ENCODE measurements around the gene TRMT44. TPM values are rescaled to one million over a fixed set of nuclear protein-coding genes. Genes with fewer than 3 reads are reported as not detected.
A peak's percentile ranks its signal among the peaks of the same experiment; 100 is the strongest.

Gene TRMT44
- total and polyA plus RNA-seq, 2 of the 13 experiments (the other 11 are each of a cell fraction or from before 2014, with no cell fraction given): 5.8 to 8.6 TPM

GRCh38 chr4:8439914-8440491 is 574 bp upstream of the TRMT44 start (continued):
- TF ChIP-seq AGO1 (IDR thresholded peaks at IDR 0.05; ENCODE audit: low read depth, low read length, poor library complexity, severe bottlenecking) (no peak), ZNF800 (CRISPR knock-in tag; IDR thresholded peaks at IDR 0.05) (no peak), ZBTB20 (CRISPR knock-in tag; IDR thresholded peaks at IDR 0.05; ENCODE audit: borderline replicate concordance, low read depth) (no peak), ZNF672 (CRISPR knock-in tag; IDR thresholded peaks at IDR 0.05) (no peak), ZBTB42 (CRISPR knock-in tag; IDR thresholded peaks at IDR 0.05) (no peak), ZNF543 (CRISPR knock-in tag; IDR thresholded peaks at IDR 0.05) (no peak), GMEB1 (CRISPR knock-in tag; IDR thresholded peaks at IDR 0.05; ENCODE audit: borderline replicate concordance) (no peak), RNF2 (conservative IDR thresholded peaks at IDR 0.05; ENCODE audit: low read depth) (no peak), KAT7 (CRISPR knock-in tag; IDR thresholded peaks at IDR 0.05; ENCODE audit: borderline replicate concordance) (0 out of 2 replicates have a peak, but pooled peaks have one; percentile 1), ZNF44 (CRISPR knock-in tag; IDR thresholded peaks at IDR 0.05) (no peak), BRD4 (CRISPR knock-in tag; IDR thresholded peaks at IDR 0.05) (no peak), FOXM1 (CRISPR knock-in tag; IDR thresholded peaks at IDR 0.05) (no peak), IRF1 (CRISPR knock-in tag; IDR thresholded peaks at IDR 0.05; ENCODE audit: low read depth) (no peak), MNT (IDR thresholded peaks at IDR 0.05) (no peak), TFE3 (CRISPR knock-in tag; IDR thresholded peaks at IDR 0.05) (no peak), ZFP37 (CRISPR knock-in tag; IDR thresholded peaks at IDR 0.05; ENCODE audit: borderline replicate concordance) (0 out of 2 replicates have a peak, but pooled peaks have one; percentile 0), ZNF563 (CRISPR knock-in tag; IDR thresholded peaks at IDR 0.05) (no peak), PREB (CRISPR knock-in tag; IDR thresholded peaks at IDR 0.05) (no peak), MTF2 (CRISPR knock-in tag; IDR thresholded peaks at IDR 0.05; ENCODE audit: borderline replicate concordance) (0 out of 2 replicates have a peak, but pooled peaks have one; percentile 58), REL (CRISPR knock-in tag; conservative IDR thresholded peaks at IDR 0.05) (no peak), SCMH1 (CRISPR knock-in tag; IDR thresholded peaks at IDR 0.05; ENCODE audit: borderline replicate concordance) (no peak), PAX8 (CRISPR knock-in tag; IDR thresholded peaks at IDR 0.05; ENCODE audit: borderline replicate concordance) (no peak)
